ENCODE measurements around the gene TAF1B.

GRCh38 chr2:9803023-9803805 lies 40.1 kb upstream of the TAF1B start:
- TF ChIP-seq CTCF (IDR thresholded peaks at IDR 0.05) (no peak), POLR2A (IDR thresholded peaks at IDR 0.05) (no peak)

Measured in ovary (tissue), 3 donors.